HCT116 (cell line): Measurements from ENCODE around the gene BICRAL. TPM values are rescaled to one million over a fixed set of nuclear protein-coding genes. Genes with fewer than 3 reads are reported as not detected.

Experiments
- ATAC-seq: fragments of 200-7000 bp; cut with Tn5 transposase; 2 replicates; pipeline ENCODE4 v1.9.1; 2020; ENCODE audit warnings: mild to moderate bottlenecking, moderate library complexity
- BruUV-seq: library from RNA; stranded (reverse); fragments of 400-500 nt; replicated peaks from 2 replicates; lab custom pipeline; 2021; lab: Mats Ljungman, UMichigan
- CTCF ChIA-PET: fragments of 300-600 bp; sonication (Branson Sonifier 250); formaldehyde crosslinking; loops from one replicate; lab custom pipeline; 2021; ENCODE audit warnings: antibody characterized with exemption; lab: Charles Lee
- POLR2A ChIA-PET: fragments of 300-600, 350-600 bp; sonication (Branson Sonifier 250); formaldehyde crosslinking; loops from one replicate; lab custom pipeline; 2021; ENCODE audit warnings: antibody characterized with exemption; lab: Charles Lee
- RAD21 ChIA-PET, 2 experiments: fragments of 300-600 bp; sonication (Branson Sonifier 250); formaldehyde crosslinking; loops; one replicate each; lab custom pipeline; 2023; ENCODE audit warnings: low total read pairs in 2 of 2; ENCODE audit not compliant: uncharacterized antibody in 2 of 2, unreplicated experiment in 2 of 2, low non-redundant PET in 1 of 2; lab: Charles Lee
- DNase-seq: peaks from one replicate; pipeline ENCODE4 v3.0.0-alpha.2; 2010; ENCODE audit warnings: low read depth, low spot score
- H2AFZ ChIP-seq: fragments of 200-600 bp; shearing (Covaris generic), sonication (generic); 2 replicates; pipeline ENCODE4 v1.6.1; 2017; ENCODE audit warnings: low read depth, mixed run types, mixed read lengths, antibody characterized with exemption, low read length; ENCODE audit not compliant: poor library complexity, severe bottlenecking
- H3K27ac ChIP-seq: 2 replicates; pipeline ENCODE4 v1.5.1; 2012; ENCODE audit warnings: low read depth, low read length
- H3K27me3 ChIP-seq: fragments of 200-600 bp; sonication (generic); 2 replicates; pipeline ENCODE4 v1.6.1; 2016; ENCODE audit warnings: mixed run types, low read length, mixed read lengths; ENCODE audit not compliant: insufficient read depth
- H3K36me3 ChIP-seq, 2 experiments: fragments of 200-500 bp in 1 of 2; fragments of 200-600 bp in 1 of 2; sonication (Bioruptor generic) in 1 of 2; sonication (generic) in 1 of 2; 2 replicates each; pipeline versions ENCODE4 v1.5.1 to v1.6.1; 2014 to 2016; ENCODE audit warnings: low read length in 2 of 2, inconsistent platforms in 1 of 2, mixed read lengths in 1 of 2, mixed run types in 1 of 2; ENCODE audit not compliant: insufficient read depth in 2 of 2, control insufficient read depth in 1 of 2
- H3K4me1 ChIP-seq, 2 experiments: fragments of 200-600 bp in 1 of 2; sonication (generic) in 1 of 2; 2 replicates each; pipeline versions ENCODE4 v1.5.1 to v1.6.1; 2012 to 2017; ENCODE audit warnings: low read length in 2 of 2, inconsistent platforms in 1 of 2, mild to moderate bottlenecking in 1 of 2, mixed read lengths in 1 of 2, mixed run types in 1 of 2, moderate library complexity in 1 of 2; ENCODE audit not compliant: insufficient read depth in 2 of 2, control insufficient read depth in 1 of 2
- H3K4me2 ChIP-seq: fragments of 200-600 bp; sonication (generic); 2 replicates; pipeline ENCODE4 v1.6.1; 2017; ENCODE audit warnings: mixed run types, low read length, mixed read lengths
- H3K4me3 ChIP-seq, 2 experiments: fragments of 200-600 bp in 1 of 2; sonication (generic) in 1 of 2; replicated peaks in 1 of 2; 2 replicates each; pipeline ENCODE4 v1.5.1; 2011 to 2016; ENCODE audit warnings: low read length in 2 of 2, control low read depth in 1 of 2, low read depth in 1 of 2, mild to moderate bottlenecking in 1 of 2, mixed read lengths in 1 of 2, mixed run types in 1 of 2
- H3K79me2 ChIP-seq: fragments of 200-600 bp; sonication (generic); 2 replicates; pipeline ENCODE4 v1.6.1; 2017; ENCODE audit warnings: mild to moderate bottlenecking, mixed run types, low read length, moderate library complexity, mixed read lengths; ENCODE audit not compliant: insufficient read depth
- H3K9ac ChIP-seq: fragments of 200-600 bp; sonication (generic); 2 replicates; pipeline ENCODE4 v1.6.1; 2016; ENCODE audit warnings: low read length, mixed read lengths
- H3K9me2 ChIP-seq: fragments of 200-600 bp; sonication (generic), shearing (Covaris generic); 2 replicates; pipeline ENCODE4 v1.6.1; 2017; ENCODE audit warnings: mixed run types, mild to moderate bottlenecking, moderate library complexity; ENCODE audit not compliant: insufficient read depth
- H3K9me3 ChIP-seq, 2 experiments: fragments of 200-500 bp in 1 of 2; fragments of 200-600 bp in 1 of 2; sonication (Bioruptor generic) in 1 of 2; sonication (generic) in 1 of 2; 2 replicates each; pipeline ENCODE4 v1.6.1; 2014 to 2017; ENCODE audit warnings: low read length in 2 of 2, mixed read lengths in 2 of 2, inconsistent platforms in 1 of 2, low read depth in 1 of 2, mild to moderate bottlenecking in 1 of 2, mixed run types in 1 of 2, moderate library complexity in 1 of 2; ENCODE audit not compliant: control insufficient read depth in 1 of 2, insufficient read depth in 1 of 2
- H4K20me1 ChIP-seq: fragments of 200-600 bp; sonication (generic), shearing (Covaris generic); 2 replicates; pipeline ENCODE4 v1.6.1; 2017; ENCODE audit warnings: mixed run types, mild to moderate bottlenecking, moderate library complexity; ENCODE audit not compliant: insufficient read depth
- CBX3 ChIP-seq: IDR thresholded peaks from 2 replicates; pipeline ENCODE4 v1.6.1; 2012; ENCODE audit warnings: low read depth
- CEBPB ChIP-seq: IDR thresholded peaks from 2 replicates; pipeline ENCODE4 v1.6.1; 2012; ENCODE audit warnings: low read depth
- EGR1 ChIP-seq: IDR thresholded peaks from 2 replicates; pipeline ENCODE4 v1.6.1; 2012; ENCODE audit warnings: low read depth
- ELF1 ChIP-seq: IDR thresholded peaks from 2 replicates; pipeline ENCODE4 v1.6.1; 2012; ENCODE audit warnings: low read depth, borderline replicate concordance
- EZH2 ChIP-seq: fragments of 200-600 bp; sonication (generic); IDR thresholded peaks from 2 replicates; pipeline ENCODE4 v1.6.1; 2017; ENCODE audit warnings: antibody characterized with exemption, mixed run types
- FOSL1 ChIP-seq: IDR thresholded peaks from 2 replicates; pipeline ENCODE4 v1.6.1; 2012; ENCODE audit warnings: low read depth
- POLR2AphosphoS5 ChIP-seq: IDR thresholded peaks from 2 replicates; pipeline ENCODE4 v1.6.1; 2011; ENCODE audit warnings: mild to moderate bottlenecking, low read depth, low read length, moderate library complexity
- RAD21 ChIP-seq: IDR thresholded peaks from 2 replicates; pipeline ENCODE4 v1.6.1; 2012; ENCODE audit warnings: low read depth, mild to moderate bottlenecking
- SRF ChIP-seq: IDR thresholded peaks from 2 replicates; pipeline ENCODE4 v1.6.1; 2012; ENCODE audit warnings: low read depth
- TCF7L2 ChIP-seq: IDR thresholded peaks from 2 replicates; pipeline ENCODE4 v1.7.0; 2011; ENCODE audit warnings: borderline replicate concordance, inconsistent platforms; ENCODE audit not compliant: insufficient read depth, insufficient read length; ENCODE audit errors: extremely low read depth
- YY1 ChIP-seq: IDR thresholded peaks from 2 replicates; pipeline ENCODE4 v1.6.1; 2011; ENCODE audit warnings: low read length, low read depth, moderate library complexity, mild to moderate bottlenecking; ENCODE audit not compliant: insufficient replicate concordance; ENCODE audit errors: extremely low read depth
- intact Hi-C: fragments of 100-400 bp; cut with micrococcal nuclease; formaldehyde crosslinking; loops from 2 replicates; pipeline ENCODE4 v1.10.0; 2022
- total RNA-seq: library from RNA; stranded (reverse); gene quantifications from one replicate; pipeline ENCODE4 v1.2.1, GENCODE V29; 2021; ENCODE audit not compliant: unreplicated experiment
- TF ChIP-seq, protein P1 (sequence below), 3 experiments: fragments of 200-600 bp in 1 of 3; sonication (generic) in 1 of 3; IDR thresholded peaks in 2 of 3; conservative IDR thresholded peaks in 1 of 3; 2 replicates each; pipeline ENCODE4 v1.5.1; 2012 to 2017; ENCODE audit warnings: low read depth in 2 of 3, low read length in 2 of 3, antibody characterized with exemption in 1 of 3, borderline replicate concordance in 1 of 3, control low read depth in 1 of 3, mild to moderate bottlenecking in 1 of 3, mixed read lengths in 1 of 3, mixed run types in 1 of 3, moderate library complexity in 1 of 3; ENCODE audit not compliant: insufficient read depth in 1 of 3
- TF ChIP-seq, protein P2 (sequence below): IDR thresholded peaks from 2 replicates; pipeline ENCODE4 v1.6.1; 2012
- TF ChIP-seq, protein P3 (sequence below): IDR thresholded peaks from 2 replicates; pipeline ENCODE4 v1.6.1; 2011; ENCODE audit warnings: mild to moderate bottlenecking, low read length, moderate library complexity; ENCODE audit not compliant: insufficient replicate concordance; ENCODE audit errors: extremely low read depth

BICRAL gene
- total RNA-seq, 1 experiment from 2014 or later: 14.9 TPM

DNA sequence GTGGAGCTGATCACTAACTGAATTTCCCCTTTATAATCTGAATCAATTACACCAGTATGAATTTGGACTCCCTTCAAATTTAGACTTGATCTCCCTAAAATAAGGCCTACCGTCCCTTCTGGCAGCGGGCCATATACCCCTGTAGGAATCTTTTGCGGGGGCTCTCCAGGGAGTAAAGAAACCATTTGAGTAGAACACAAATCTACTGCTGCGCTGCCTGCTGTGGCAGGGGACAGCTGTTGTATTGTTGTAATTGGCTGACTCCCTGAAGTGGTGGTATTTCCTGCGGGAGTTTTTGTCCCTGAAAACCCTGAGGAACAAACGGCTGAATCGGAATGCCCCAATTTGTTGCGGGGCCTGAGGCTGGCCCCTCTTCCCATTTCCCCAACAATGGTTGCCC, 118.0 kb downstream of the BICRAL start:
- Histone ChIP-seq H3K4me2 (no peak overlapping the region), H2AFZ (no peak overlapping the region), H4K20me1 (no peaks in the 10 kb centered on the region), H3K27ac (no peak overlapping the region), H3K9me3 (no peaks in the 10 kb centered on the region), H3K4me1 (peaks cover 0 to 11% of the 10 kb centered on the region in 2 experiments; a peak in 3 of 4 replicates), H3K79me2 (no peaks in the 10 kb centered on the region), H3K4me3 (no peak overlapping the region), H3K36me3 (no peaks in the 10 kb centered on the region), H3K9me2 (no peaks in the 10 kb centered on the region), H3K9ac (no peak overlapping the region), H3K27me3 (no peaks in the 10 kb centered on the region)
- TF ChIP-seq ELF1 (no peak), CBX3 (no peak), SRF (no peak), EZH2 (no peak), TCF7L2 (no peak), FOSL1 (no peak), CEBPB (no peak), RAD21 (no peak), EGR1 (no peak), POLR2AphosphoS5 (no peak), YY1 (no peak)
- TF ChIP-seq, protein P1, sequence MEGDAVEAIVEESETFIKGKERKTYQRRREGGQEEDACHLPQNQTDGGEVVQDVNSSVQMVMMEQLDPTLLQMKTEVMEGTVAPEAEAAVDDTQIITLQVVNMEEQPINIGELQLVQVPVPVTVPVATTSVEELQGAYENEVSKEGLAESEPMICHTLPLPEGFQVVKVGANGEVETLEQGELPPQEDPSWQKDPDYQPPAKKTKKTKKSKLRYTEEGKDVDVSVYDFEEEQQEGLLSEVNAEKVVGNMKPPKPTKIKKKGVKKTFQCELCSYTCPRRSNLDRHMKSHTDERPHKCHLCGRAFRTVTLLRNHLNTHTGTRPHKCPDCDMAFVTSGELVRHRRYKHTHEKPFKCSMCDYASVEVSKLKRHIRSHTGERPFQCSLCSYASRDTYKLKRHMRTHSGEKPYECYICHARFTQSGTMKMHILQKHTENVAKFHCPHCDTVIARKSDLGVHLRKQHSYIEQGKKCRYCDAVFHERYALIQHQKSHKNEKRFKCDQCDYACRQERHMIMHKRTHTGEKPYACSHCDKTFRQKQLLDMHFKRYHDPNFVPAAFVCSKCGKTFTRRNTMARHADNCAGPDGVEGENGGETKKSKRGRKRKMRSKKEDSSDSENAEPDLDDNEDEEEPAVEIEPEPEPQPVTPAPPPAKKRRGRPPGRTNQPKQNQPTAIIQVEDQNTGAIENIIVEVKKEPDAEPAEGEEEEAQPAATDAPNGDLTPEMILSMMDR (IDR thresholded peaks at IDR 0.05 in 2 of 3, conservative IDR thresholded peaks at IDR 0.05 in 1 of 3; ENCODE audit: borderline replicate concordance in 1 of 3, insufficient read depth in 1 of 3, low read depth in 2 of 3, low read length in 2 of 3): no peak
- TF ChIP-seq, protein P2, sequence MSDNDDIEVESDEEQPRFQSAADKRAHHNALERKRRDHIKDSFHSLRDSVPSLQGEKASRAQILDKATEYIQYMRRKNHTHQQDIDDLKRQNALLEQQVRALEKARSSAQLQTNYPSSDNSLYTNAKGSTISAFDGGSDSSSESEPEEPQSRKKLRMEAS: no peak
- TF ChIP-seq, protein P3, sequence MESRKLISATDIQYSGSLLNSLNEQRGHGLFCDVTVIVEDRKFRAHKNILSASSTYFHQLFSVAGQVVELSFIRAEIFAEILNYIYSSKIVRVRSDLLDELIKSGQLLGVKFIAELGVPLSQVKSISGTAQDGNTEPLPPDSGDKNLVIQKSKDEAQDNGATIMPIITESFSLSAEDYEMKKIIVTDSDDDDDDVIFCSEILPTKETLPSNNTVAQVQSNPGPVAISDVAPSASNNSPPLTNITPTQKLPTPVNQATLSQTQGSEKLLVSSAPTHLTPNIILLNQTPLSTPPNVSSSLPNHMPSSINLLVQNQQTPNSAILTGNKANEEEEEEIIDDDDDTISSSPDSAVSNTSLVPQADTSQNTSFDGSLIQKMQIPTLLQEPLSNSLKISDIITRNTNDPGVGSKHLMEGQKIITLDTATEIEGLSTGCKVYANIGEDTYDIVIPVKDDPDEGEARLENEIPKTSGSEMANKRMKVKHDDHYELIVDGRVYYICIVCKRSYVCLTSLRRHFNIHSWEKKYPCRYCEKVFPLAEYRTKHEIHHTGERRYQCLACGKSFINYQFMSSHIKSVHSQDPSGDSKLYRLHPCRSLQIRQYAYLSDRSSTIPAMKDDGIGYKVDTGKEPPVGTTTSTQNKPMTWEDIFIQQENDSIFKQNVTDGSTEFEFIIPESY: no peak
- DNase-seq (no peak), ATAC-seq (no peak)
- BruUV-seq: no TSS peak
- intact Hi-C loops: loop anchor here (1.0 to 5.0 kb wide), 6 partner anchors 174 to 825 kb away; no protein-coding TSS in a partner anchor
- ChIA-PET RAD21 (no interaction called here), CTCF (interaction anchor here (3.1 kb wide), 1 partner anchor 244 kb away, joined by 11 read pairs; no protein-coding TSS in a partner anchor), POLR2A (no interaction called here)
